AG08396 (cell line): Measurements from ENCODE around the gene IPO9.
"Not testable (repeated sequence)": the region's sequence is repeated elsewhere in the genome, so short reads cannot be mapped to it uniquely, and the experiment has no call there.

Experiments
- DNase-seq: peaks from one replicate; pipeline ENCODE4 v3.0.0; 2012; ENCODE audit warnings: low spot score, mixed read lengths

The IPO9 gene

GRCh38 chr1:201848230-201848629, 19.3 kb downstream of the IPO9 start:
- DNase-seq, result no peak

- no peak for DNase-seq
Measured at GRCh38 chr1:201849372-201850052, 20.6 kb downstream of the IPO9 start.

GRCh38 chr1:201850053-201850397, 21.1 kb downstream of the IPO9 start:
- DNase-seq, result peak; percentile 66

- no peak for DNase-seq
Measured at GRCh38 chr1:201851949-201852348, 23.0 kb downstream of the IPO9 start.

GRCh38 chr1:201856722-201857121, 27.8 kb downstream of the IPO9 start:
- not testable (repeated sequence) for DNase-seq

GRCh38 chr1:201859424-201859823, 30.5 kb downstream of the IPO9 start:
- no peak for DNase-seq

GRCh38 chr1:201861448-201861847, 32.5 kb downstream of the IPO9 start:
- no peak for DNase-seq

- DNase-seq, result peak; percentile 45
Measured at GRCh38 chr1:201870397-201870796, 41.4 kb downstream of the IPO9 start.

GRCh38 chr1:201874672-201875071, 45.7 kb downstream of the IPO9 start:
- DNase-seq, result no peak

GRCh38 chr1:201876148-201876818, 47.3 kb downstream of the IPO9 start:
- no peak for DNase-seq

GRCh38 chr1:201877877-201878401, 49.0 kb downstream of the IPO9 start:
- DNase-seq, result peak; percentile 50

- DNase-seq, result no peak
Measured at GRCh38 chr1:201880928-201881571, 52.1 kb downstream of the IPO9 start.

GRCh38 chr1:201881617-201882016, 52.7 kb downstream of the IPO9 start:
- no peak for DNase-seq

GRCh38 chr1:201882665-201883132, 53.7 kb downstream of the IPO9 start:
- DNase-seq, result peak; percentile 69

GRCh38 chr1:201883266-201883665, 54.3 kb downstream of the IPO9 start:
- no peak for DNase-seq

GRCh38 chr1:201883786-201884185, 54.8 kb downstream of the IPO9 start:
- peak; percentile 36 for DNase-seq

GRCh38 chr1:201884425-201884824, 55.5 kb downstream of the IPO9 start:
- no peak for DNase-seq

- peak; percentile 77 for DNase-seq
Measured at GRCh38 chr1:201885531-201886075, 56.6 kb downstream of the IPO9 start.

GRCh38 chr1:201886103-201886885, 57.3 kb downstream of the IPO9 start:
- no peak for DNase-seq

- DNase-seq, result no peak
Measured at GRCh38 chr1:201887116-201887866, 58.3 kb downstream of the IPO9 start.
